K562 (cell line): Measurements from ENCODE around the gene HRH3. TPM values are rescaled to one million over a fixed set of nuclear protein-coding genes. Genes with fewer than 3 reads are reported as not detected.

Experiments
- ATAC-seq: fragments of 200-7000 bp; cut with Tn5 transposase; 3 replicates; pipeline ENCODE4 v1.9.1; 2020; ENCODE audit warnings: moderate library complexity
- BruUV-seq: library from RNA; stranded (reverse); fragments of 400-500 nt; replicated peaks from 2 replicates; lab custom pipeline; 2021; lab: Mats Ljungman, UMichigan
- CTCF ChIA-PET: fragments of 300-600 bp; formaldehyde crosslinking; extraction: SDS; loops from one replicate; lab custom pipeline; 2021; ENCODE audit warnings: low intra/inter-chr PET ratio; lab: Yijun Ruan, JAX
- POLR2A ChIA-PET: fragments of 300-600, 350-650 bp; sonication (Branson Sonifier 250); formaldehyde crosslinking; extraction: SDS; loops from one replicate; lab custom pipeline; 2021; ENCODE audit warnings: antibody characterized with exemption, inconsistent platforms; lab: Yijun Ruan, JAX
- DNase-seq, 4 experiments: peaks; one replicate each; pipeline versions ENCODE4 v3.0.0 to v3.0.0-alpha.2; 2011 to 2018; ENCODE audit warnings: low spot score in 3 of 4, mixed read lengths in 3 of 4; ENCODE audit errors: extremely low read depth in 1 of 4
- FAIRE-seq: peaks from 2 replicates; lab custom pipeline; 2011; peaks lifted over from hg19 to GRCh38; lab: Jason Lieb, UNC
- H2AFZ ChIP-seq: 2 replicates; pipeline ENCODE4 v1.6.0; 2011; ENCODE audit warnings: low read depth, low read length, control low read depth, inconsistent platforms
- H3K27ac ChIP-seq: fragments of 200-600 bp; 3 replicates; pipeline ENCODE4 v1.8.0; 2011; ENCODE audit warnings: low read depth, mild to moderate bottlenecking, control low read depth, inconsistent platforms, low read length, moderate library complexity, mixed read lengths; ENCODE audit errors: extremely low read depth
- H3K27me3 ChIP-seq, 2 experiments: fragments of 300-600 bp in 1 of 2; 2 replicates in 1 of 2; 3 replicates in 1 of 2; pipeline versions ENCODE4 v1.6.0 to v1.8.0; 2011; ENCODE audit warnings: inconsistent platforms in 2 of 2, low read length in 2 of 2, mild to moderate bottlenecking in 1 of 2, mixed read lengths in 1 of 2, moderate library complexity in 1 of 2; ENCODE audit not compliant: control insufficient read depth in 2 of 2, insufficient read depth in 2 of 2
- H3K36me3 ChIP-seq: fragments of 300-600 bp; 3 replicates; pipeline ENCODE4 v1.8.0; 2011; ENCODE audit warnings: mild to moderate bottlenecking, low read length, inconsistent platforms; ENCODE audit not compliant: control insufficient read depth, insufficient read depth
- H3K4me1 ChIP-seq, 2 experiments: fragments of 200-600 bp in 1 of 2; replicated peaks in 1 of 2; 2 replicates in 1 of 2; 3 replicates in 1 of 2; pipeline versions ENCODE4 v1.5.1 to v1.8.0; 2011; ENCODE audit warnings: inconsistent platforms in 2 of 2, low read length in 2 of 2, mild to moderate bottlenecking in 1 of 2, mixed read lengths in 1 of 2, moderate library complexity in 1 of 2; ENCODE audit not compliant: control insufficient read depth in 2 of 2, insufficient read depth in 2 of 2
- H3K4me2 ChIP-seq: 2 replicates; pipeline ENCODE4 v1.6.1; 2011; ENCODE audit warnings: low read length, control low read depth, inconsistent platforms, mixed read lengths; ENCODE audit not compliant: insufficient read depth
- H3K4me3 ChIP-seq: fragments of 200-600 bp; sonication (generic), shearing (Covaris generic); 2 replicates; pipeline ENCODE4 v1.5.1; 2016; ENCODE audit warnings: control low read depth, inconsistent platforms
- H3K79me2 ChIP-seq: fragments of 200-600 bp; 3 replicates; pipeline ENCODE4 v1.8.0; 2011; ENCODE audit warnings: low read length, inconsistent platforms; ENCODE audit not compliant: control insufficient read depth, insufficient read depth
- H3K9ac ChIP-seq, 2 experiments: 2 replicates each; pipeline versions ENCODE4 v1.6.0 to v1.6.1; 2011; ENCODE audit warnings: low read depth in 2 of 2, low read length in 2 of 2, control low read depth in 1 of 2, inconsistent platforms in 1 of 2, mild to moderate bottlenecking in 1 of 2, mixed read lengths in 1 of 2; ENCODE audit not compliant: insufficient read depth in 1 of 2
- H3K9me1 ChIP-seq: one replicate; pipeline ENCODE4 v1.6.0; 2011; ENCODE audit warnings: inconsistent platforms, mild to moderate bottlenecking, low read length, moderate library complexity; ENCODE audit not compliant: control insufficient read depth, insufficient read depth
- H3K9me3 ChIP-seq: replicated peaks from 2 replicates; pipeline ENCODE4 v1.5.1; 2011; ENCODE audit warnings: low read depth, low read length, inconsistent platforms; ENCODE audit not compliant: control insufficient read depth, insufficient read depth
- H4K20me1 ChIP-seq: replicated peaks from 2 replicates; pipeline ENCODE4 v1.6.1; 2011; ENCODE audit warnings: low read length, inconsistent platforms, mixed read lengths; ENCODE audit not compliant: control insufficient read depth, insufficient read depth
- AFF4 ChIP-seq: sonication (generic); formaldehyde crosslinking; IDR thresholded peaks from 2 replicates; pipeline ENCODE4 v1.8.0; 2023; ENCODE audit warnings: mild to moderate bottlenecking, missing genetic modification reagents
- CGGBP1 ChIP-seq: fragments of 250-450 bp; sonication (Bioruptor Pico); IDR thresholded peaks from 2 replicates; pipeline ENCODE4 v1.9.0; 2021; ENCODE audit warnings: mild to moderate bottlenecking
- HDAC2 ChIP-seq: fragments of 450-650 bp; IDR thresholded peaks from 2 replicates; pipeline ENCODE4 v1.6.1; 2016; ENCODE audit warnings: mild to moderate bottlenecking
- HMG20B ChIP-seq: fragments of 250-450 bp; sonication (Bioruptor Pico); IDR thresholded peaks from 2 replicates; pipeline ENCODE4 v1.5.0; 2021; ENCODE audit warnings: mild to moderate bottlenecking
- ZNF436 ChIP-seq: fragments of 250-450, 450-650 bp; sonication (Bioruptor Pico); formaldehyde crosslinking; IDR thresholded peaks from 2 replicates; pipeline ENCODE4 v1.7.0; 2020; ENCODE audit warnings: mild to moderate bottlenecking
- ZZZ3 ChIP-seq: fragments of 450-650 bp; IDR thresholded peaks from 2 replicates; pipeline ENCODE4 v1.6.1; 2016; ENCODE audit warnings: antibody characterized with exemption, mild to moderate bottlenecking, moderate library complexity
- WGBS: fragments of 100-300 bp; shearing (Covaris generic); methylation state at CpG from one replicate; pipeline ENCODE4 v1.1.6; 2016; ENCODE audit warnings: low coverage, mixed read lengths; ENCODE audit not compliant: insufficient coverage; ENCODE audit errors: missing lambda C conversion rate; 5-methylcytosine and 5-hydroxymethylcytosine counted together
- in situ Hi-C: fragments of 300-500 bp; cut with MboI; formaldehyde crosslinking; loops from 4 replicates; pipeline ENCODE4 v1.15.0; 2018; ENCODE audit warnings: inconsistent platforms, mixed read lengths
- intact Hi-C: fragments of 100-400 bp; cut with micrococcal nuclease; formaldehyde crosslinking; loops from 2 replicates; pipeline ENCODE4 v1.14.2; 2022
- polyA plus RNA-seq, 8 experiments: library from polyadenylated mRNA; depleted of rRNA in 4 of 8; stranded (reverse) in 5 of 8; unstranded in 3 of 8; fragments of >200 nt; fragmentation: Nextera tagmentation in 2 of 8; fragmentation: Illumina TruSeq in 1 of 8; extraction: Ambion mirVana in 2 of 8; extraction: Trizol in 1 of 8; gene quantifications; 2 replicates each; pipeline versions ENCODE4 v1.2.1 to v1.2.3, GENCODE V29; 2011 to 2014; ENCODE audit warnings: inconsistent platforms in 1 of 8, missing spikeins in 1 of 8
- total RNA-seq, 7 experiments: library from RNA; depleted of rRNA in 6 of 7; stranded (reverse); fragments of >200 nt in 6 of 7; fragmentation: Illumina TruSeq in 2 of 7; extraction: Trizol in 2 of 7; gene quantifications; 2 replicates each; pipeline versions ENCODE4 v1.2.1 to v1.2.3, GENCODE V29; 2011 to 2021; ENCODE audit warnings: low replicate concordance in 1 of 7

The HRH3 gene
- total and polyA plus RNA-seq, 9 of the 15 experiments (the other 6 are each of a cell fraction or from before 2014, with no cell fraction given), result not detected

- BruUV-seq, result no TSS peak
- intact Hi-C loops, result no loop called here
- peak overlapping the region in 1 of 2 experiments; percentile 60; a peak in 1 of 4 replicates for H3K9ac ChIP-seq
- H3K79me2 ChIP-seq, result peaks cover 6% of the 10 kb centered on the region
- H3K36me3 ChIP-seq, result no peaks in the 10 kb centered on the region
- no peak overlapping the region for H3K4me3 ChIP-seq
- H3K4me2 ChIP-seq, result no peak overlapping the region
- peaks cover 1% of the 10 kb centered on the region; the same call in 1 of the 2 replicates for H4K20me1 ChIP-seq
- FAIRE-seq (no peak), DNase-seq (no peak), ATAC-seq (no peak)
- in situ Hi-C loops, result no loop called here
- no peak overlapping the region for H3K27ac ChIP-seq
- H3K4me1 ChIP-seq, result peaks cover 10 to 46% of the 10 kb centered on the region in 2 experiments; a peak in 4 of 5 replicates
- H3K9me3 ChIP-seq, result peaks cover 6% of the 10 kb centered on the region; the same call in 1 of the 2 replicates
- POLR2A ChIA-PET, result interaction anchor here (0.9 to 1.5 kb wide), 3 partner anchors 9 to 13 kb away, joined by 3 to 4 read pairs (median 3); no protein-coding TSS in a partner anchor
- H3K27me3 ChIP-seq, result no peaks in the 10 kb centered on the region
- WGBS, result 40% methylated on average over 5 of the region's 5 CpGs
- no peak overlapping the region for H2AFZ ChIP-seq
- peaks cover 11% of the 10 kb centered on the region for H3K9me1 ChIP-seq
- CTCF ChIA-PET, result no interaction called here
- TF ChIP-seq CGGBP1 (no peak), ZNF436 (CRISPR knock-in tag) (no peak), HDAC2 (no peak), HMG20B (CRISPR knock-in tag) (no peak), ZZZ3 (no peak), AFF4 (CRISPR knock-in tag) (no peak)
- TF ChIP-seq, all 486 proteins: peak for 0
Measured at GRCh38 chr20:62234339-62234738, 14.3 kb upstream of the HRH3 start.
